ENCODE data around the gene PHACTR1. TPM values are rescaled to one million over a fixed set of nuclear protein-coding genes. Genes with fewer than 3 reads are reported as not detected.

The PHACTR1 gene
- total RNA-seq, 2 donors from 2014 or later = 6.0 to 12.9 TPM

DNA sequence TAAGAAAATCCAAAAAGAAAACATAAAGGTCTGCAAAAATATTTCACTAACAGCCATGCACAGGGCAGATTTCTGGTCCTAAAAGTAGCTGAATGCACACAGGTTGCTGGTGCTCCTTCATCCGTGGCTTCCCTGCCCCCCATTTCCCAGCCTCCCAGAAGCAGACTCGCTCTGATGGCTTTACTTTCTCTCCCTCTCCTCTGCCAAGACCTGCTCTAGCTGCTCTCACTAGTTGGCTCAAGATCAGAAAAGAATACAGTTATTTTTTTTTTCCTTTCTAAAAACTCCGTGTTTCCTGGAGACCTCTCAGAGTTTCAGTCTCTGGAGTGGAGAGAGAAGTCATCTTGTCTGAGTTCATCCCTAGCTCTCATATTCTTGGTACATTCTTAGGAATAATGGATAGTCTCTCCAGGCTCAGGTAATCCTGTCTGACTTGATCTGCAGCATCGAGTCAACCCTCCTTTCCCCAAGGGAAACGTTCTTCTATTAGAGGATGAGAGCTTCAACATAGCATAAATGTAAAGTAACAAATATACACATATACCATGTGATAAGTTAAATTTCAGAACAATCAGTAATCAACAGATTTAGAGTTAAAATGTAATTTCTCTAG lies 397.5 kb downstream of the PHACTR1 start:
- 9 to 22% methylated on average over 5 of the region's 5 CpGs for WGBS, 2 donors
- Histone ChIP-seq H3K36me3 (replicated peaks in 1 of 2; ENCODE audit: insufficient read depth in 1 of 2, low read depth in 2 of 2) (no peaks in the 10 kb centered on the region), H3K4me1 (peaks cover 27% of the 10 kb centered on the region), H3K27ac (no peak overlapping the region), H3K9me3 (no peaks in the 10 kb centered on the region), H3K27me3 (no peaks in the 10 kb centered on the region), H3K4me3 (no peak overlapping the region)
- ATAC-seq (peak; percentile 50), DNase-seq (peak in 2 of 4 donors; percentile 17 to 54)
- TF ChIP-seq, protein P1, sequence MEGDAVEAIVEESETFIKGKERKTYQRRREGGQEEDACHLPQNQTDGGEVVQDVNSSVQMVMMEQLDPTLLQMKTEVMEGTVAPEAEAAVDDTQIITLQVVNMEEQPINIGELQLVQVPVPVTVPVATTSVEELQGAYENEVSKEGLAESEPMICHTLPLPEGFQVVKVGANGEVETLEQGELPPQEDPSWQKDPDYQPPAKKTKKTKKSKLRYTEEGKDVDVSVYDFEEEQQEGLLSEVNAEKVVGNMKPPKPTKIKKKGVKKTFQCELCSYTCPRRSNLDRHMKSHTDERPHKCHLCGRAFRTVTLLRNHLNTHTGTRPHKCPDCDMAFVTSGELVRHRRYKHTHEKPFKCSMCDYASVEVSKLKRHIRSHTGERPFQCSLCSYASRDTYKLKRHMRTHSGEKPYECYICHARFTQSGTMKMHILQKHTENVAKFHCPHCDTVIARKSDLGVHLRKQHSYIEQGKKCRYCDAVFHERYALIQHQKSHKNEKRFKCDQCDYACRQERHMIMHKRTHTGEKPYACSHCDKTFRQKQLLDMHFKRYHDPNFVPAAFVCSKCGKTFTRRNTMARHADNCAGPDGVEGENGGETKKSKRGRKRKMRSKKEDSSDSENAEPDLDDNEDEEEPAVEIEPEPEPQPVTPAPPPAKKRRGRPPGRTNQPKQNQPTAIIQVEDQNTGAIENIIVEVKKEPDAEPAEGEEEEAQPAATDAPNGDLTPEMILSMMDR (IDR thresholded peaks at IDR 0.05) = no peak
- intact Hi-C loops (cut with DNase I) = no loop called here

DNA sequence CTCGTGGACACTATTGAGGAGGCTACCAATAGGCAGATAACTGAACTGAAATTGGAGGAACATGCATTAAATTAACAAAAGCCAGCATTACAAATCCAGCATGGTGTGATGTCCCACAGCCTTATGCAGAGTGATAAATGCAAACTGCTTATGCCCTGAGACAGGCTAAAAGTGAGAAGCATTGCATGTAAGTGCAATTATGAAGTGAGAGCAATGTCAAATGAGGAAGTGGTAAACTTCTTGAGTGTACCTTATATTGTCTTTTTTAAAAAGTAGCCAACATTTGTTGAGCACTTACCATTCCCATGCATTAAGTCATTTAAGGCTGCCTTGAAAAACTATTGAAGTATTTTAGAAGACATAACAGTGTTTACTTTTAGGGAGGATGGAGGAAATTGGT lies 399.6 kb downstream of the PHACTR1 start:
- H3K9me3 ChIP-seq = no peaks in the 10 kb centered on the region
- H3K36me3 ChIP-seq (replicated peaks in 1 of 2; ENCODE audit: insufficient read depth in 1 of 2, low read depth in 2 of 2) = no peaks in the 10 kb centered on the region
- WGBS, 2 donors = 88 to 100% methylated on average over 1 of the region's 1 CpG

DNA sequence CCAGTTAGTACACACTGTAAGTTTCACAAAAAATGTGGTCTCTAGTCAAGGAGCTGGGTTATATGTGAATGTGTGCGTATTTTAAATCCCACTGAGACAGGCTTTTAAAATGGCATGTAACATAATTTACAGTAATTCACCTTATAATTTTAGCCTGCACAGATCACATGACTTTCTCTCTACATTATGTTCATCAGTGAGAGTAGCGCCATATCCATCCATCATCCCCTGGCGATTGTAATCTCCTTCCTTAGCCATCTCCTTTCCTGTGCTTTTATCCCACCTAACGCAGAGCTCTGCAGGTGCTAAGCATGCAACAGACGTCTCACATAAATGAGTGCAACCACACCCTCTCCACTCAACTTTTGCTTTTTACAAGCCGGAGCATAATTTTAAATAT lies 401.0 kb downstream of the PHACTR1 start:
- no peak for TF ChIP-seq POLR2A (IDR thresholded peaks at IDR 0.05)
- TF ChIP-seq, protein P1 (IDR thresholded peaks at IDR 0.05) = no peak
- no peaks in the 10 kb centered on the region for H3K27me3 ChIP-seq
- no peak overlapping the region for H3K4me3 ChIP-seq
- ATAC-seq (no peak), DNase-seq (no peak)
- WGBS, 2 donors = 73 to 80% methylated on average over 6 of the region's 6 CpGs
- H3K9me3 ChIP-seq = no peaks in the 10 kb centered on the region
- H3K4me1 ChIP-seq = peaks cover 52% of the 10 kb centered on the region
- H3K27ac ChIP-seq = no peak overlapping the region
- H3K36me3 ChIP-seq (replicated peaks in 1 of 2; ENCODE audit: insufficient read depth in 1 of 2, low read depth in 2 of 2) = no peaks in the 10 kb centered on the region
- intact Hi-C loops (cut with DNase I) = no loop called here

More for the DNA sequence above, 399.6 kb downstream of the PHACTR1 start:
- H3K27ac ChIP-seq = no peak overlapping the region
- no peaks in the 10 kb centered on the region for H3K27me3 ChIP-seq
- H3K4me3 ChIP-seq = no peak overlapping the region
- TF ChIP-seq, protein P1 (IDR thresholded peaks at IDR 0.05) = no peak
- TF ChIP-seq POLR2A (IDR thresholded peaks at IDR 0.05) = no peak
- intact Hi-C loops (cut with DNase I) = no loop called here
- ATAC-seq = no peak
- peaks cover 48% of the 10 kb centered on the region for H3K4me1 ChIP-seq
- no peak for DNase-seq

DNA sequence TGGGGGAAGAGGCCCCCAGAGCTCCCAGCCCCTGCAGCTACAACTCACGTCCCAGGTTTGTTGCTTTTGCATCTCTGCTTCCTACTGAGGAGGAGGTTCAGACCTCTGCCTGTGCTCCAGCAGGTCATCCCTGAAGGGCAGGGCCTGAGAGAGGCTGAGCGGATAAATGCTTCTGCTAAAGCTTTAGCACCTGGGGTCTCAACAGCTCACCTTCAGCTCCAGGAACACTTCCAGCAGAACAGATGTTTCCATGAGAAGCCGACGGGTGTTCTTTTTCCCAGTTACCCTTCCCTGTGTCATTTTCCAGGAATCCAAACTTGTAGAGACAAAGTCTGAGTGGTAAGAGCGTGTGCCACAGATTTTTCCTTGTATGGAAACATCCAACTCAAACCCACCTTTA lies 403.0 kb downstream of the PHACTR1 start:
- H3K27ac ChIP-seq = peak overlapping the region; percentile 10 to 69 (median 65)
- peak; percentile 46 to 71 (median 60) for DNase-seq
- ATAC-seq = peak; percentile 56

More for the DNA sequence above, 403.0 kb downstream of the PHACTR1 start:
- TF ChIP-seq POLR2A (IDR thresholded peaks at IDR 0.05) = no peak
- TF ChIP-seq, protein P1 (IDR thresholded peaks at IDR 0.05) = no peak
- no peaks in the 10 kb centered on the region for H3K9me3 ChIP-seq
- no peaks in the 10 kb centered on the region for H3K27me3 ChIP-seq
- H3K36me3 ChIP-seq (replicated peaks in 1 of 2; ENCODE audit: insufficient read depth in 1 of 2, low read depth in 2 of 2) = no peaks in the 10 kb centered on the region
- H3K4me3 ChIP-seq = no peak overlapping the region
- peaks cover 46% of the 10 kb centered on the region for H3K4me1 ChIP-seq
- 43 to 47% methylated on average over 5 of the region's 5 CpGs for WGBS, 2 donors
- intact Hi-C loops (cut with DNase I) = no loop called here
